ENCODE results near the gene OVOL3. TPM values are rescaled to one million over a fixed set of nuclear protein-coding genes. Genes with fewer than 3 reads are reported as not detected.
"Not testable (repeated sequence)": the region's sequence is repeated elsewhere in the genome, so short reads cannot be mapped to it uniquely, and the experiment has no call there.

Gene OVOL3
- total RNA-seq, 1 donor from 2014 or later: not detected

- not testable (repeated sequence) for DNase-seq (ENCODE audit: low read depth in 2 of 2)
Observed at GRCh38 chr19:36131221-36131620, 20.3 kb downstream of the OVOL3 start.

GRCh38 chr19:36134867-36135266 lies 23.9 kb downstream of the OVOL3 start:
- not testable (repeated sequence) for DNase-seq (ENCODE audit: low read depth in 2 of 2)

- peak in 1 of 2 donors; percentile 58 for DNase-seq (ENCODE audit: low read depth in 2 of 2)
Observed at GRCh38 chr19:36136964-36137686, 26.2 kb downstream of the OVOL3 start.

GRCh38 chr19:36139120-36139472 lies 28.2 kb downstream of the OVOL3 start:
- DNase-seq (ENCODE audit: low read depth in 2 of 2): no peak

GRCh38 chr19:36139473-36140303 lies 28.7 kb downstream of the OVOL3 start, which contains the start of gene CAPNS1:
CAPNS1 (plus strand) TSS chr19:36140066; CDS start chr19:36141012, 946 bp downstream.
- DNase-seq (ENCODE audit: low read depth in 2 of 2): peak; percentile 92 to 97

GRCh38 chr19:36140304-36141038 lies 29.5 kb downstream of the OVOL3 start:
- DNase-seq (ENCODE audit: low read depth in 2 of 2): peak in 1 of 2 donors; percentile 80

- DNase-seq (ENCODE audit: low read depth in 2 of 2): peak; percentile 74 to 88
Observed at GRCh38 chr19:36141039-36141927, 30.3 kb downstream of the OVOL3 start.

- DNase-seq (ENCODE audit: low read depth in 2 of 2): no peak
Observed at GRCh38 chr19:36142046-36142445, 31.1 kb downstream of the OVOL3 start.

GRCh38 chr19:36142496-36142895 lies 31.6 kb downstream of the OVOL3 start:
- no peak for DNase-seq (ENCODE audit: low read depth in 2 of 2)

- no peak for DNase-seq (ENCODE audit: low read depth in 2 of 2)
Observed at GRCh38 chr19:36144624-36145023, 33.7 kb downstream of the OVOL3 start.

GRCh38 chr19:36149673-36150406 lies 38.9 kb downstream of the OVOL3 start:
- DNase-seq (ENCODE audit: low read depth in 2 of 2): no peak

- DNase-seq (ENCODE audit: low read depth in 2 of 2): no peak
Observed at GRCh38 chr19:36150586-36150985, 39.6 kb downstream of the OVOL3 start.

- DNase-seq (ENCODE audit: low read depth in 2 of 2): peak in 1 of 2 donors; percentile 52
Observed at GRCh38 chr19:36151144-36152018, 40.4 kb downstream of the OVOL3 start.

- DNase-seq (ENCODE audit: low read depth in 2 of 2): no peak
Observed at GRCh38 chr19:36152019-36152351, 41.0 kb downstream of the OVOL3 start.

- peak in 1 of 2 donors; percentile 57 for DNase-seq (ENCODE audit: low read depth in 2 of 2)
Observed at GRCh38 chr19:36152352-36153091, 41.6 kb downstream of the OVOL3 start, which contains the start of gene COX7A1. COX7A1 (minus strand) TSS chr19:36152447; CDS start chr19:36152407, 40 bp downstream.

- no peak for DNase-seq (ENCODE audit: low read depth in 2 of 2)
Observed at GRCh38 chr19:36153126-36153525, 42.2 kb downstream of the OVOL3 start.

GRCh38 chr19:36160821-36161596 lies 50.1 kb downstream of the OVOL3 start:
- DNase-seq (ENCODE audit: low read depth in 2 of 2): no peak
